ENCODE results near the gene CDHR3. TPM values are rescaled to one million over a fixed set of nuclear protein-coding genes. Genes with fewer than 3 reads are reported as not detected.

The CDHR3 gene
- total and polyA plus RNA-seq, 2 of the 8 experiments (the other 6 are each of a cell fraction or from before 2014, with no cell fraction given) = 6.4 to 6.8 TPM

- no peak for TF ChIP-seq ZNF274 (IDR thresholded peaks at IDR 0.05; ENCODE audit: borderline replicate concordance, extremely low read depth, low read length)
- TF ChIP-seq RXRA (IDR thresholded peaks at IDR 0.05; ENCODE audit: insufficient read depth, low read depth, low read length) = no peak
- no peak for TF ChIP-seq RFX5 (IDR thresholded peaks at IDR 0.05; ENCODE audit: borderline replicate concordance, low read depth, low read length)
- no peak for TF ChIP-seq POU5F1 (IDR thresholded peaks at IDR 0.05; ENCODE audit: low read depth, low read length)
- no peak for TF ChIP-seq CEBPB (IDR thresholded peaks at IDR 0.05; ENCODE audit: low read depth, low read length)
- no peak for TF ChIP-seq SUZ12 (IDR thresholded peaks at IDR 0.05; ENCODE audit: low read length)
- TF ChIP-seq MAFK (IDR thresholded peaks at IDR 0.05; ENCODE audit: low read depth, low read length) = no peak
These were observed 29.8 kb downstream of the CDHR3 start (continued) for GRCh38 chr7:105992905-105993304.
